AML-193 (cell line): ENCODE results near the gene PLEKHN1.
A peak's percentile ranks its signal among the peaks of the same experiment; 100 is the strongest.
"Not testable (repeated sequence)": the region's sequence is repeated elsewhere in the genome, so short reads cannot be mapped to it uniquely, and the experiment has no call there.

Experiments used
- DNase-seq, 2 experiments: peaks; one replicate each; lab custom pipeline; 2025; lab: John Stamatoyannopoulos, UW

PLEKHN1 gene

GRCh38 chr1:974293-974640, 8.0 kb downstream of the PLEKHN1 start:
- DNase-seq: no peak

GRCh38 chr1:974687-975328, 8.5 kb downstream of the PLEKHN1 start:
- no peak for DNase-seq

- DNase-seq: no peak
These were observed 9.1 kb downstream of the PLEKHN1 start for GRCh38 chr1:975365-975764.

GRCh38 chr1:975896-976683, 9.8 kb downstream of the PLEKHN1 start:
- DNase-seq: peak; percentile 50 to 51

GRCh38 chr1:976791-977190, 10.5 kb downstream of the PLEKHN1 start:
- not testable (repeated sequence) for DNase-seq

- no peak for DNase-seq
These were observed 12.0 kb downstream of the PLEKHN1 start for GRCh38 chr1:978069-978834.

- DNase-seq: no peak
These were observed 12.8 kb downstream of the PLEKHN1 start for GRCh38 chr1:978835-979743.

- DNase-seq: no peak
These were observed 13.4 kb downstream of the PLEKHN1 start for GRCh38 chr1:979744-980072.

- DNase-seq: no peak
These were observed 13.9 kb downstream of the PLEKHN1 start for GRCh38 chr1:980137-980571.

- no peak for DNase-seq
These were observed 14.5 kb downstream of the PLEKHN1 start for GRCh38 chr1:980602-981395.

GRCh38 chr1:981491-981954, 15.2 kb downstream of the PLEKHN1 start:
- DNase-seq: no peak

GRCh38 chr1:981955-982558, 15.8 kb downstream of the PLEKHN1 start, which contains the start of gene PERM1:
PERM1 (minus strand) TSS chr1:982093; CDS start chr1:981029, 1,064 bp downstream.
- no peak for DNase-seq

GRCh38 chr1:982765-983436, 16.6 kb downstream of the PLEKHN1 start:
- DNase-seq: no peak

GRCh38 chr1:983798-984475, 17.7 kb downstream of the PLEKHN1 start:
- DNase-seq: no peak

- DNase-seq: no peak
These were observed 18.2 kb downstream of the PLEKHN1 start for GRCh38 chr1:984476-984814.

- no peak for DNase-seq
These were observed 18.8 kb downstream of the PLEKHN1 start for GRCh38 chr1:985126-985525.

GRCh38 chr1:988061-988460, 21.8 kb downstream of the PLEKHN1 start:
- DNase-seq: not testable (repeated sequence)

GRCh38 chr1:991275-991674, 25.0 kb downstream of the PLEKHN1 start:
- not testable (repeated sequence) for DNase-seq

- DNase-seq: no peak
These were observed 25.6 kb downstream of the PLEKHN1 start for GRCh38 chr1:991895-992294.
